IMR-90 (cell line): ENCODE results near the gene RUNX2. TPM values are rescaled to one million over a fixed set of nuclear protein-coding genes. Genes with fewer than 3 reads are reported as not detected.

Source experiments
- ATAC-seq: fragments of 200-7000 bp; cut with Tn5 transposase; 2 replicates; pipeline ENCODE4 v1.9.1; 2020; ENCODE audit warnings: low read depth, mild to moderate bottlenecking, moderate library complexity
- BruUV-seq: library from RNA; stranded (reverse); fragments of 400-500 nt; replicated peaks from 2 replicates; lab custom pipeline; 2021; lab: Mats Ljungman, UMichigan
- CTCF ChIA-PET: fragments of 300-600 bp; formaldehyde crosslinking; extraction: SDS; loops from one replicate; lab custom pipeline; 2021; ENCODE audit warnings: antibody characterized with exemption; lab: Yijun Ruan, JAX
- POLR2A ChIA-PET: fragments of 300-600 bp; sonication (Branson Sonifier 250); formaldehyde crosslinking; loops from one replicate; lab custom pipeline; 2022; ENCODE audit warnings: antibody characterized with exemption; ENCODE audit not compliant: unreplicated experiment; lab: Charles Lee
- DNase-seq: peaks from one replicate; pipeline ENCODE4 v3.0.0; 2013
- H2AFZ ChIP-seq: replicated peaks from 2 replicates; pipeline ENCODE3; 2013; ENCODE audit warnings: low read length, mild to moderate bottlenecking; ENCODE audit not compliant: poor library complexity
- H2AK5ac ChIP-seq: 2 replicates; pipeline ENCODE4 v1.6.1; 2013; ENCODE audit warnings: low read depth, low read length, inconsistent platforms
- H2AK9ac ChIP-seq: replicated peaks from 2 replicates; pipeline ENCODE3; 2013; ENCODE audit warnings: mild to moderate bottlenecking, low read depth, low read length, moderate library complexity; ENCODE audit not compliant: poor library complexity
- H2BK120ac ChIP-seq: 2 replicates; pipeline ENCODE4 v1.6.1; 2013; ENCODE audit warnings: low read depth, low read length, inconsistent platforms
- H2BK15ac ChIP-seq: 3 replicates; pipeline ENCODE4 v1.6.1; 2013; ENCODE audit warnings: low read depth, low read length, inconsistent platforms
- H2BK20ac ChIP-seq: 2 replicates; pipeline ENCODE4 v1.6.1; 2013; ENCODE audit warnings: low read depth, mild to moderate bottlenecking, inconsistent platforms, low read length, moderate library complexity
- H2BK5ac ChIP-seq: 2 replicates; pipeline ENCODE4 v1.6.1; 2013; ENCODE audit warnings: mild to moderate bottlenecking, low read depth, low read length, inconsistent platforms; ENCODE audit not compliant: poor library complexity, severe bottlenecking
- H3K14ac ChIP-seq: replicated peaks from 2 replicates; pipeline ENCODE4 v1.6.1; 2013; ENCODE audit warnings: low read depth, low read length, inconsistent platforms
- H3K18ac ChIP-seq: 2 replicates; pipeline ENCODE4 v1.6.1; 2013; ENCODE audit warnings: low read depth, low read length, control low read depth
- H3K23ac ChIP-seq: 2 replicates; pipeline ENCODE4 v1.6.1; 2013; ENCODE audit warnings: low read depth, low read length, inconsistent platforms
- H3K27ac ChIP-seq: 2 replicates; pipeline ENCODE4 v1.5.1; 2013; ENCODE audit warnings: mild to moderate bottlenecking, control low read depth, low read length; ENCODE audit not compliant: insufficient read depth
- H3K27me3 ChIP-seq: 2 replicates; pipeline ENCODE4 v1.6.1; 2013; ENCODE audit warnings: low read length; ENCODE audit not compliant: control insufficient read depth, insufficient read depth
- H3K36me3 ChIP-seq: 2 replicates; pipeline ENCODE4 v1.6.1; 2013; ENCODE audit warnings: low read length, mixed read lengths; ENCODE audit not compliant: control insufficient read depth, insufficient read depth
- H3K4ac ChIP-seq: 2 replicates; pipeline ENCODE4 v1.6.1; 2013; ENCODE audit warnings: low read depth, low read length, inconsistent platforms
- H3K4me1 ChIP-seq: 2 replicates; pipeline ENCODE4 v1.6.1; 2013; ENCODE audit warnings: low read length, mixed read lengths; ENCODE audit not compliant: control insufficient read depth, insufficient read depth
- H3K4me2 ChIP-seq: 2 replicates; pipeline ENCODE4 v1.6.1; 2013; ENCODE audit warnings: low read depth, mild to moderate bottlenecking, control low read depth, low read length, moderate library complexity
- H3K4me3 ChIP-seq: 2 replicates; pipeline ENCODE4 v1.5.1; 2013; ENCODE audit warnings: low read depth, mild to moderate bottlenecking, control low read depth, low read length, moderate library complexity; ENCODE audit not compliant: insufficient read depth
- H3K56ac ChIP-seq: 2 replicates; pipeline ENCODE4 v1.6.1; 2013; ENCODE audit warnings: low read length, inconsistent platforms; ENCODE audit not compliant: insufficient read depth; ENCODE audit errors: extremely low read depth
- H3K79me1 ChIP-seq, 2 experiments: 2 replicates each; pipeline ENCODE4 v1.6.1; 2013; ENCODE audit warnings: low read length in 2 of 2, inconsistent platforms in 1 of 2, low read depth in 1 of 2
- H3K9ac ChIP-seq: 2 replicates; pipeline ENCODE4 v1.6.1; 2013; ENCODE audit warnings: low read depth, low read length, control low read depth
- H3K9me1 ChIP-seq: 2 replicates; pipeline ENCODE4 v1.6.1; 2013; ENCODE audit warnings: low read length, inconsistent platforms; ENCODE audit not compliant: insufficient read depth
- H3K9me3 ChIP-seq: 2 replicates; pipeline ENCODE4 v1.6.1; 2013; ENCODE audit warnings: low read length; ENCODE audit not compliant: control insufficient read depth, insufficient read depth
- H4K20me1 ChIP-seq: 2 replicates; pipeline ENCODE4 v1.6.1; 2013; ENCODE audit warnings: low read length, inconsistent platforms; ENCODE audit not compliant: insufficient read depth
- H4K5ac ChIP-seq: 2 replicates; pipeline ENCODE4 v1.6.1; 2013; ENCODE audit warnings: mild to moderate bottlenecking, low read depth, low read length, control low read depth
- H4K8ac ChIP-seq, 2 experiments: 2 replicates each; pipeline ENCODE4 v1.6.1; 2013; ENCODE audit warnings: low read depth in 2 of 2, low read length in 2 of 2, control low read depth in 1 of 2, inconsistent platforms in 1 of 2
- H4K91ac ChIP-seq: 2 replicates; pipeline ENCODE4 v1.6.1; 2013; ENCODE audit warnings: low read depth, low read length, inconsistent platforms; ENCODE audit not compliant: insufficient read depth
- CHD1 ChIP-seq: IDR thresholded peaks from 2 replicates; pipeline ENCODE4 v1.6.1; 2012; ENCODE audit warnings: low read depth, low read length, improper control_type of control experiment
- FOS ChIP-seq: fragments of 150-350 bp; IDR thresholded peaks from 2 replicates; pipeline ENCODE4 v1.6.1; 2016; ENCODE audit warnings: low read depth, low read length
- MAZ ChIP-seq: IDR thresholded peaks from 2 replicates; pipeline ENCODE4 v1.6.1; 2012; ENCODE audit warnings: low read depth, mild to moderate bottlenecking, low read length, improper control_type of control experiment, moderate library complexity, borderline replicate concordance
- RCOR1 ChIP-seq: IDR thresholded peaks from 2 replicates; pipeline ENCODE4 v1.6.1; 2012; ENCODE audit warnings: mild to moderate bottlenecking, low read length, improper control_type of control experiment; ENCODE audit not compliant: insufficient replicate concordance
- WGBS, 2 experiments: methylation state at CpG; one replicate each; pipeline versions ENCODE4 v1.1.5 to v1.1.7; 2013; ENCODE audit warnings: missing lambda C conversion rate in 2 of 2; ENCODE audit not compliant: insufficient read length in 1 of 2; ENCODE audit errors: extremely low coverage in 2 of 2; 5-methylcytosine and 5-hydroxymethylcytosine counted together
- dilution Hi-C: fragments of 300-500 bp; cut with HindIII; formaldehyde crosslinking; loops from one replicate; pipeline ENCODE4 v1.14.3; 2018; ENCODE audit warnings: low sequenced_read_pairs; ENCODE audit not compliant: unreplicated experiment
- in situ Hi-C: fragments of 300-500 bp; cut with MboI; formaldehyde crosslinking; loops from 3 replicates; pipeline ENCODE4 v1.14.3; 2019; ENCODE audit warnings: low sequenced_read_pairs, inconsistent platforms, mixed read lengths
- intact Hi-C: fragments of 100-400 bp; cut with micrococcal nuclease; formaldehyde crosslinking; loops from 2 replicates; pipeline ENCODE4 v1.10.0; 2022
- polyA plus RNA-seq, 3 experiments: library from polyadenylated mRNA; depleted of rRNA; stranded (reverse); fragments of >200 nt; gene quantifications; 2 replicates each; pipeline ENCODE4 v1.2.3, GENCODE V29; 2012; ENCODE audit warnings: low replicate concordance in 1 of 3
- total RNA-seq: library from RNA; depleted of rRNA; stranded (reverse); fragments of >200 nt; gene quantifications from 2 replicates; pipeline ENCODE4 v1.2.3, GENCODE V29; 2012
- TF ChIP-seq, protein P1 (sequence below): conservative IDR thresholded peaks from 2 replicates; pipeline ENCODE4 v1.5.1; 2012; ENCODE audit warnings: mild to moderate bottlenecking, low read depth, low read length, improper control_type of control experiment
- TF ChIP-seq, protein P2 (sequence below): fragments of 150-350 bp; IDR thresholded peaks from 2 replicates; pipeline ENCODE4 v1.6.1; 2017; ENCODE audit warnings: mild to moderate bottlenecking, antibody characterized with exemption, low read length, low read depth

RUNX2 gene
- total and polyA plus RNA-seq, 2 of the 4 experiments (the other 2 are of a cell fraction) = 2.3 to 4.7 TPM

DNA sequence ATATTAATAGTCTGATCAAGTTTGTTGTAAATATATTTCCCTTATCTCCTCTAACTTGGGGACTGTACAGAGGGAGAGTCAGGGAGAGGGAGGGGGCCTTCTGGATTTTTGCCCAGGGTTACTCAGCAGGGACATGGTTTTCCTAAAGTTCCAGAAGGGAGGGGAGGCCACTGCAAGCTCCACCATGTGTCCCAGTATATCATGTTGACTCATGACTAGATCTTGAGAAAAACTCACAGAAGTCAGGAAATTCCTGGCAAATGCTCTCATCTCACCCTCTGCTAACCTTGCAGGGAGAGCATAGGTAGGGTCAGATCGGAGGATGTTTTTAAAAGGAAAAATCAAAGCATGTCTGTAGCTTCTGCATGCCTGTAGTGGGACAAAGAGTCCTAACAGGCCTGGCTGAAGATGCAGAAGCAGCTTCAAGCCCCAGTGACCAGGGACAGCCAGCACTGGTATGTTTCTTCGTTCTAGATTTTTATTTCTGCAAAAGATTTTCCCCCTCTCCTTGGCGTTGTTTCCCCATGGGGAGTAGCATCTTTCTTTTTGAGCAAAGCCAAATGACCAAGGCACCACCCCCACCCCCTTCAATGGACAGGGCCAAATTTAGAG is 322.5 kb downstream of the RUNX2 start:
- Histone ChIP-seq H3K27me3 (no peaks in the 10 kb centered on the region), H3K23ac (peak overlapping the region; percentile 92; the same call in 1 of the 2 replicates), H4K20me1 (no peaks in the 10 kb centered on the region), H3K27ac (peak overlapping the region; percentile 11), H2BK120ac (peak overlapping the region; percentile 97), H2BK5ac (peak overlapping the region; percentile 59), H2AK5ac (peak overlapping the region; percentile 99), H2AFZ (peak overlapping the region; percentile 66), H4K8ac (peak overlapping the region; percentile 48 to 70), H3K79me1 (peaks cover 0 to 16% of the 10 kb centered on the region in 2 experiments; a peak in 2 of 4 replicates), H3K4me3 (no peak overlapping the region), H3K9me1 (peaks cover 24% of the 10 kb centered on the region), H3K9me3 (no peaks in the 10 kb centered on the region), H3K18ac (0 out of 2 replicates have a peak overlapping the region, but pooled peaks have one; percentile 14), H2BK15ac (peak overlapping the region; percentile 94; the same call in 2 of the 3 replicates), H3K4me1 (peaks cover 22% of the 10 kb centered on the region), H3K14ac (peak overlapping the region; percentile 91), H3K36me3 (no peaks in the 10 kb centered on the region), H4K91ac (peak overlapping the region; percentile 89), H3K56ac (peak overlapping the region; percentile 76; the same call in 1 of the 2 replicates), H2BK20ac (peak overlapping the region; percentile 94), H3K4me2 (peak overlapping the region; percentile 23; the same call in 1 of the 2 replicates), H2AK9ac (peak overlapping the region; percentile 79), H3K4ac (peak overlapping the region; percentile 96), H3K9ac (no peak overlapping the region), H4K5ac (peak overlapping the region; percentile 1; the same call in 1 of the 2 replicates)
- dilution Hi-C loops = no loop called here
- intact Hi-C loops = no loop called here
- BruUV-seq = no TSS peak
- CTCF ChIA-PET = no interaction called here
- POLR2A ChIA-PET = no interaction called here
- DNase-seq (peak; percentile 94), ATAC-seq (peak; percentile 84)
- TF ChIP-seq, protein P1, sequence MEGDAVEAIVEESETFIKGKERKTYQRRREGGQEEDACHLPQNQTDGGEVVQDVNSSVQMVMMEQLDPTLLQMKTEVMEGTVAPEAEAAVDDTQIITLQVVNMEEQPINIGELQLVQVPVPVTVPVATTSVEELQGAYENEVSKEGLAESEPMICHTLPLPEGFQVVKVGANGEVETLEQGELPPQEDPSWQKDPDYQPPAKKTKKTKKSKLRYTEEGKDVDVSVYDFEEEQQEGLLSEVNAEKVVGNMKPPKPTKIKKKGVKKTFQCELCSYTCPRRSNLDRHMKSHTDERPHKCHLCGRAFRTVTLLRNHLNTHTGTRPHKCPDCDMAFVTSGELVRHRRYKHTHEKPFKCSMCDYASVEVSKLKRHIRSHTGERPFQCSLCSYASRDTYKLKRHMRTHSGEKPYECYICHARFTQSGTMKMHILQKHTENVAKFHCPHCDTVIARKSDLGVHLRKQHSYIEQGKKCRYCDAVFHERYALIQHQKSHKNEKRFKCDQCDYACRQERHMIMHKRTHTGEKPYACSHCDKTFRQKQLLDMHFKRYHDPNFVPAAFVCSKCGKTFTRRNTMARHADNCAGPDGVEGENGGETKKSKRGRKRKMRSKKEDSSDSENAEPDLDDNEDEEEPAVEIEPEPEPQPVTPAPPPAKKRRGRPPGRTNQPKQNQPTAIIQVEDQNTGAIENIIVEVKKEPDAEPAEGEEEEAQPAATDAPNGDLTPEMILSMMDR = no peak
- TF ChIP-seq CHD1 (no peak), FOS (peak; percentile 35; the same call in 1 of the 2 replicates), MAZ (peak; percentile 77), RCOR1 (no peak)
- TF ChIP-seq, protein P2, sequence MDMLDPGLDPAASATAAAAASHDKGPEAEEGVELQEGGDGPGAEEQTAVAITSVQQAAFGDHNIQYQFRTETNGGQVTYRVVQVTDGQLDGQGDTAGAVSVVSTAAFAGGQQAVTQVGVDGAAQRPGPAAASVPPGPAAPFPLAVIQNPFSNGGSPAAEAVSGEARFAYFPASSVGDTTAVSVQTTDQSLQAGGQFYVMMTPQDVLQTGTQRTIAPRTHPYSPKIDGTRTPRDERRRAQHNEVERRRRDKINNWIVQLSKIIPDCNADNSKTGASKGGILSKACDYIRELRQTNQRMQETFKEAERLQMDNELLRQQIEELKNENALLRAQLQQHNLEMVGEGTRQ = peak; percentile 49; the same call in 1 of the 2 replicates
- WGBS, 2 experiments = no CpG with 5 or more reads among the region's 3 CpGs
- in situ Hi-C loops = no loop called here
